ENCODE results near the gene SLC35B2. TPM values are rescaled to one million over a fixed set of nuclear protein-coding genes. Genes with fewer than 3 reads are reported as not detected.

SLC35B2 gene
- total RNA-seq, 4 donors from 2014 or later = 10.7 to 35.2 (median 26.5) TPM

DNA sequence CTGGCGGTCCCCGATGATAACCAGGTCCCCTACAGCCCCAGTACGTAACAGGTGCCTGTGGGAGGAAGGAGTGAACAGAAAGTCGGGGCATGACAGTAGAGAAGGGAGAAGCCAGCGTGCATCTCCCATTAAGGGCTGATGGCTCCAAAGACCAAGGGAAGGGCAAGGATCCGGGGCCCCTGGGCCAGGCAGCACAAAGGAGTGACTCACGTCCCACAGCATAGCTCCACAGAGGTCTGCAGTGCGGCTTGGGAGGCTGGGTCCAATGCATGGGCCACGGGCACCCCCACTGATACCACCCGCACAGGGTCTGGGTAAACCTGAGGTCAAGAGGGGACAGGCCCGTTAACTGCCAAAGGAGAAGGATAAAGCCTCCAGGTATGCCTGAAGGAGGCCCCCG, 45.5 kb upstream of the SLC35B2 start:
- DNase-seq = peak in 1 of 3 donors; percentile 40
- H3K27ac ChIP-seq = no peak overlapping the region
- H3K9me3 ChIP-seq = no peaks in the 10 kb centered on the region
- peaks cover 0 to 76% (median 0%) of the 10 kb centered on the region in 3 donors for H3K36me3 ChIP-seq
- peaks cover 0 to 4% (median 2%) of the 10 kb centered on the region in 4 donors for H3K4me1 ChIP-seq
- H3K27me3 ChIP-seq = no peaks in the 10 kb centered on the region
- no peak overlapping the region for H3K4me3 ChIP-seq
- TF ChIP-seq, protein P1, sequence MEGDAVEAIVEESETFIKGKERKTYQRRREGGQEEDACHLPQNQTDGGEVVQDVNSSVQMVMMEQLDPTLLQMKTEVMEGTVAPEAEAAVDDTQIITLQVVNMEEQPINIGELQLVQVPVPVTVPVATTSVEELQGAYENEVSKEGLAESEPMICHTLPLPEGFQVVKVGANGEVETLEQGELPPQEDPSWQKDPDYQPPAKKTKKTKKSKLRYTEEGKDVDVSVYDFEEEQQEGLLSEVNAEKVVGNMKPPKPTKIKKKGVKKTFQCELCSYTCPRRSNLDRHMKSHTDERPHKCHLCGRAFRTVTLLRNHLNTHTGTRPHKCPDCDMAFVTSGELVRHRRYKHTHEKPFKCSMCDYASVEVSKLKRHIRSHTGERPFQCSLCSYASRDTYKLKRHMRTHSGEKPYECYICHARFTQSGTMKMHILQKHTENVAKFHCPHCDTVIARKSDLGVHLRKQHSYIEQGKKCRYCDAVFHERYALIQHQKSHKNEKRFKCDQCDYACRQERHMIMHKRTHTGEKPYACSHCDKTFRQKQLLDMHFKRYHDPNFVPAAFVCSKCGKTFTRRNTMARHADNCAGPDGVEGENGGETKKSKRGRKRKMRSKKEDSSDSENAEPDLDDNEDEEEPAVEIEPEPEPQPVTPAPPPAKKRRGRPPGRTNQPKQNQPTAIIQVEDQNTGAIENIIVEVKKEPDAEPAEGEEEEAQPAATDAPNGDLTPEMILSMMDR (IDR thresholded peaks at IDR 0.05) = no peak
- TF ChIP-seq POLR2A (IDR thresholded peaks at IDR 0.05) = no peak

DNA sequence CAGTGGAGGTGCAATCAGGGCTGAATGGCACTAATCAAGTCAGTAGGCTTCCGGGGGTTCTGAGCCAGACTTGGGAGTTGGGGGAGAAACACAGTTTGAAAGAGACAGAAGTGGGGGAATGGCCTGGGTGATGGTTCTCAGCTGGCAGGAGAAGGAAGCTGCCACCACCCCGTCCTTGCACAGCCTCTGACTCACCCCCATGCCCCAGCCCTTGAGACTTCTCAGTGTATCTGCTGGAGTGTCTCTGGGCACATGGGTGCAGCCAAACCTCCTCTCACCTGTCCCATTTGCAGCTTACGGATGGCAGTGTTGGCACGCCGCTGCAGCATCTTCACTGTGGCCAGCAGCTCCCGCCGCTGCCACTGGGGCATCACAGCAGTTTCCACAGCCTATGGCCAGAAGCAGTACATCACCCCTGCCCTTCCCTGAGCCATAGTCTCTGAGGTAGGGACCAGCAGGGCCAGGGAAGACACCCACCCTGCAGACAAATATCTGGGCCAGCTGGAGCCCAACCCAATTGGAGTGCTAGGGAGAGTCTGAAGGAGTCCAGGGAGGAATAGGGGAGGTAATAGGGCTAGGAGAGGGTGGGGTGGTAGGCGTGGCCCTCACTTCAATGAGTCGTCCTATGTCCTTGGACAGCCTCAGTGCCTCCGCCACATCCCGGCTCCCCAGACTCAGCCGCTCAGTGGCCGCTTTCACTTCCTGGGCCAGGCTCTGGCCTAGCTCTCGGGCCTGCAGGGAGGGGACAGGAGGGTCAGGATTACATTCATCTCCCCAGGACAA, 44.6 kb upstream of the SLC35B2 start:
- H3K9me3 ChIP-seq = no peaks in the 10 kb centered on the region
- TF ChIP-seq, protein P1 (IDR thresholded peaks at IDR 0.05) = no peak
- TF ChIP-seq POLR2A (IDR thresholded peaks at IDR 0.05) = no peak
- H3K4me3 ChIP-seq = no peak overlapping the region
- peaks cover 2 to 13% (median 8%) of the 10 kb centered on the region in 4 donors for H3K4me1 ChIP-seq
- H3K27me3 ChIP-seq = peaks cover 0 to 5% of the 10 kb centered on the region in 2 donors
- H3K27ac ChIP-seq = no peak overlapping the region
- peak in 1 of 3 donors; percentile 34 for DNase-seq
- H3K36me3 ChIP-seq = peaks cover 0 to 67% (median 0%) of the 10 kb centered on the region in 3 donors

DNA sequence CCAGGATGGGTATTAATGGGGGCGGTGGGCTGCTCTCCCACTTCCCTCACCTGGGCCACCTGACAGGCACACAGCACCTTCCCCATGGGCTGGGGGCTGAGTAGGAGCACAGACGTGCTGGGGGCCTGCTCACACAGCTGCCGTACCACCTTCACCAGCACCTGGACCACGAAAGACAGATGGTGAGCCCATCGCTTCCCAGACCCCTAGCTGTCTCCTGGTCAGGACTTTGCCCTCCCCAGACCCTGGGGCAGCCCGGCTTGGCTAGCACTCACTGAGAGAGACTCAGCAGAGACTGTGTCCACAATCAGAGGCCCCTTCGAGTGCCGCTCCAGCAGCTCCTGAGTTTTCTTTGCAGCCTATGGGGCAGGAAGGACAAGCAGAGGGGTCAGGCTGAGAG, 43.8 kb upstream of the SLC35B2 start:
- peaks cover 0 to 12% of the 10 kb centered on the region in 2 donors for H3K27me3 ChIP-seq
- peaks cover 0 to 58% (median 0%) of the 10 kb centered on the region in 3 donors for H3K36me3 ChIP-seq
- no peak for TF ChIP-seq POLR2A (IDR thresholded peaks at IDR 0.05)
- TF ChIP-seq, protein P1 (IDR thresholded peaks at IDR 0.05) = no peak
- H3K9me3 ChIP-seq = no peaks in the 10 kb centered on the region
- H3K27ac ChIP-seq = no peak overlapping the region
- peaks cover 2 to 15% (median 9%) of the 10 kb centered on the region in 4 donors for H3K4me1 ChIP-seq
- DNase-seq = no peak
- no peak overlapping the region for H3K4me3 ChIP-seq

- Histone ChIP-seq H3K9me3 (no peaks in the 10 kb centered on the region), H3K4me3 (no peak overlapping the region), H3K4me1 (peaks cover 2 to 15% (median 9%) of the 10 kb centered on the region in 4 donors), H3K27ac (no peak overlapping the region), H3K27me3 (peaks cover 0 to 14% of the 10 kb centered on the region in 2 donors), H3K36me3 (peaks cover 0 to 51% (median 0%) of the 10 kb centered on the region in 3 donors)
- DNase-seq = no peak
- no peak for TF ChIP-seq POLR2A (IDR thresholded peaks at IDR 0.05)
- TF ChIP-seq, protein P1 (IDR thresholded peaks at IDR 0.05) = no peak
These were observed 43.0 kb upstream of the SLC35B2 start for GRCh38 chr6:44300292-44300823.

DNA sequence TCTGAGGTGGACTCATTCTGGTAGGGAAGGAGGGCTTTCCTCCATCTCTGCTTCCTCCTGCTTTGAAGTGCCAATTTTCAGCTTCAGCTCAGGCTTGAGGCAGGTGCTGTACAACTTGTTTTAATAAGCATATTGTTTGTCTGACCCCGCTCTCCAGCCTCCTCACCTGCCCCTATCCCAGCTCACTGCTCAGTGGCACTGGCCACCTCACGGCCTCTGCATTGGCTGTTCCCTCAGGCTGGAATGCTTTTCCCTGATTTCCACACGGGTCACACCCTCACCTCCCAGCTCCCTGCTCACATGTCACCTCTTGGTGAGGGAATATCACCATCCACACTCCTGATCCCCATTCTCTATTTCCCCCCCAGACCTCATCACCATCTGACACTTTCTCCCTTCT, 41.5 kb upstream of the SLC35B2 start:
- no peak overlapping the region for H3K4me3 ChIP-seq
- no peak overlapping the region for H3K27ac ChIP-seq
- H3K36me3 ChIP-seq = peaks cover 0 to 36% (median 0%) of the 10 kb centered on the region in 3 donors
- no peaks in the 10 kb centered on the region for H3K9me3 ChIP-seq
- H3K27me3 ChIP-seq = peaks cover 0 to 14% of the 10 kb centered on the region in 2 donors
- no peak for TF ChIP-seq POLR2A (IDR thresholded peaks at IDR 0.05)
- TF ChIP-seq, protein P1 (IDR thresholded peaks at IDR 0.05) = no peak
- peaks cover 2 to 15% (median 9%) of the 10 kb centered on the region in 4 donors for H3K4me1 ChIP-seq
- no peak for DNase-seq
